Breast epithelium (tissue), 3 donors: Measurements from ENCODE around the gene C6orf89.

Source experiments
- POLR2A ChIP-seq: fragments of 450-650 bp; IDR thresholded peaks from one replicate; pipeline ENCODE4 v1.6.1; 2016; ENCODE audit warnings: antibody characterized with exemption, mild to moderate bottlenecking, moderate library complexity
- POLR2AphosphoS5 ChIP-seq, 3 donors: sonication (generic); formaldehyde crosslinking; IDR thresholded peaks; one replicate each; pipeline ENCODE4 v1.6.1; 2017; ENCODE audit warnings: antibody characterized with exemption in 3 of 3
- TF ChIP-seq, protein P1 (sequence below), 3 donors: fragments of 450-650 bp; IDR thresholded peaks; one replicate each; pipeline ENCODE4 v1.5.1; 2016 to 2017; ENCODE audit warnings: antibody characterized with exemption in 3 of 3, mild to moderate bottlenecking in 3 of 3, moderate library complexity in 3 of 3

- TF ChIP-seq, protein P1, sequence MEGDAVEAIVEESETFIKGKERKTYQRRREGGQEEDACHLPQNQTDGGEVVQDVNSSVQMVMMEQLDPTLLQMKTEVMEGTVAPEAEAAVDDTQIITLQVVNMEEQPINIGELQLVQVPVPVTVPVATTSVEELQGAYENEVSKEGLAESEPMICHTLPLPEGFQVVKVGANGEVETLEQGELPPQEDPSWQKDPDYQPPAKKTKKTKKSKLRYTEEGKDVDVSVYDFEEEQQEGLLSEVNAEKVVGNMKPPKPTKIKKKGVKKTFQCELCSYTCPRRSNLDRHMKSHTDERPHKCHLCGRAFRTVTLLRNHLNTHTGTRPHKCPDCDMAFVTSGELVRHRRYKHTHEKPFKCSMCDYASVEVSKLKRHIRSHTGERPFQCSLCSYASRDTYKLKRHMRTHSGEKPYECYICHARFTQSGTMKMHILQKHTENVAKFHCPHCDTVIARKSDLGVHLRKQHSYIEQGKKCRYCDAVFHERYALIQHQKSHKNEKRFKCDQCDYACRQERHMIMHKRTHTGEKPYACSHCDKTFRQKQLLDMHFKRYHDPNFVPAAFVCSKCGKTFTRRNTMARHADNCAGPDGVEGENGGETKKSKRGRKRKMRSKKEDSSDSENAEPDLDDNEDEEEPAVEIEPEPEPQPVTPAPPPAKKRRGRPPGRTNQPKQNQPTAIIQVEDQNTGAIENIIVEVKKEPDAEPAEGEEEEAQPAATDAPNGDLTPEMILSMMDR (IDR thresholded peaks at IDR 0.05) = no peak
- no peak for TF ChIP-seq POLR2AphosphoS5 (IDR thresholded peaks at IDR 0.05)
- TF ChIP-seq POLR2A = no peak
These were observed 87.9 kb downstream of the C6orf89 start for GRCh38 chr6:36973647-36974046.
